ENCODE data around the gene NRIP2. TPM values are rescaled to one million over a fixed set of nuclear protein-coding genes. Genes with fewer than 3 reads are reported as not detected.
A peak's percentile ranks its signal among the peaks of the same experiment; 100 is the strongest.

NRIP2 gene
- total and polyA plus RNA-seq, 10 of the 15 experiments (the other 5 are each of a cell fraction or from before 2014, with no cell fraction given) = 0.04 to 0.83 (median 0.42) TPM; not detected in 7

DNA sequence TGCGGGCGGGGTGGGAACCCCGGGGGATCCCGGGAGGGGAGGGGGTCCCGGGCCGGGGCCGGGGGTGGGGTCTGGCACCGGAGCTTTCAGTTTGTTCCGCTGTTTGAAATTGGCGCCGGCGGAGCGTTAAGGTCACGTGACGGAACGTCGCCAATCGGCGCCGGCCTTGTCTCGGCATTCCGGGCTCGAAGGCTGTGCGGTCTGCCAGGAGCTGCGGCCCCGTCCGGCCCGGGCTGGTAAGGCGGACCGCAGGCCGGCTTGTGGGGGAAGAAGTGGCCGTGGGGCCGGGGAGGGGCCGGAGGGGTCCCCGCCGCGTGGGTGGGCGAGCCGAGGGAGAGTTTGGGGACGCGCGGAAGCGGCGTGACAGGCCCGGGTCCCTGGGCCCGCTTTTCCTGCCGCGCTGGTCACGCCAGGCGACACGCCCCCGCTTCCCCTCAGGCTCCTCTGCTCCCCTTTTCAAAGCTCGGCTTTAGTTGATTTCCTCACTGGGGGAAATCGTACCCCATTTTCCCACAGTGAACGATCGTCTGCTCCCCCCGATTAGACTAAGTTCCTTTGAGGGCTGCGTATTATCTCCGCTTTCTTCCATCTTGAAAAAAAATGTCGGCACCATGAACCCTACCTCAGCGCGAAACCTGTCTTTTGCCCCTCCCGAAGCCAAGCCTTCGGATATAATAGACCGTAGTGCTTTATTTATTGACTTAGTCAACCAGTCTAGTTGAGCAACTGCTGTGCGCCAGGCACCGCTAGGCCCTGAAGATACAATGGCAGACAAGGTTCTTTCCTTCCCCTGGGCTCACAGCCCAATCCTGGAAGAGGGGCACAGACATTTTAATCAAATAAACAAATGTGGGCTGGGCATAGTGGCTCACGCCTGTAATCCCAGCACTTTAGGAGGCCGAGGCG is 42.5 kb upstream of the NRIP2 start, which contains the start of the genes FOXM1 and RHNO1 (continued):
- TF ChIP-seq, protein P1, sequence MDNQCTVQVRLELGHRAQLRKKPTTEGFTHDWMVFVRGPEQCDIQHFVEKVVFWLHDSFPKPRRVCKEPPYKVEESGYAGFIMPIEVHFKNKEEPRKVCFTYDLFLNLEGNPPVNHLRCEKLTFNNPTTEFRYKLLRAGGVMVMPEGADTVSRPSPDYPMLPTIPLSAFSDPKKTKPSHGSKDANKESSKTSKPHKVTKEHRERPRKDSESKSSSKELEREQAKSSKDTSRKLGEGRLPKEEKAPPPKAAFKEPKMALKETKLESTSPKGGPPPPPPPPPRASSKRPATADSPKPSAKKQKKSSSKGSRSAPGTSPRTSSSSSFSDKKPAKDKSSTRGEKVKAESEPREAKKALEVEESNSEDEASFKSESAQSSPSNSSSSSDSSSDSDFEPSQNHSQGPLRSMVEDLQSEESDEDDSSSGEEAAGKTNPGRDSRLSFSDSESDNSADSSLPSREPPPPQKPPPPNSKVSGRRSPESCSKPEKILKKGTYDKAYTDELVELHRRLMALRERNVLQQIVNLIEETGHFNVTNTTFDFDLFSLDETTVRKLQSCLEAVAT (IDR thresholded peaks at IDR 0.05) = 0 out of 2 replicates have a peak, but pooled peaks have one; percentile 64
- TF ChIP-seq IKZF1 (conservative IDR thresholded peaks at IDR 0.05) (peak; percentile 68), LARP7 (IDR thresholded peaks at IDR 0.05) (peak; percentile 45; the same call in 1 of the 2 replicates), CBFB (IDR thresholded peaks at IDR 0.05; ENCODE audit: low read depth) (0 out of 2 replicates have a peak, but pooled peaks have one; percentile 23)

DNA sequence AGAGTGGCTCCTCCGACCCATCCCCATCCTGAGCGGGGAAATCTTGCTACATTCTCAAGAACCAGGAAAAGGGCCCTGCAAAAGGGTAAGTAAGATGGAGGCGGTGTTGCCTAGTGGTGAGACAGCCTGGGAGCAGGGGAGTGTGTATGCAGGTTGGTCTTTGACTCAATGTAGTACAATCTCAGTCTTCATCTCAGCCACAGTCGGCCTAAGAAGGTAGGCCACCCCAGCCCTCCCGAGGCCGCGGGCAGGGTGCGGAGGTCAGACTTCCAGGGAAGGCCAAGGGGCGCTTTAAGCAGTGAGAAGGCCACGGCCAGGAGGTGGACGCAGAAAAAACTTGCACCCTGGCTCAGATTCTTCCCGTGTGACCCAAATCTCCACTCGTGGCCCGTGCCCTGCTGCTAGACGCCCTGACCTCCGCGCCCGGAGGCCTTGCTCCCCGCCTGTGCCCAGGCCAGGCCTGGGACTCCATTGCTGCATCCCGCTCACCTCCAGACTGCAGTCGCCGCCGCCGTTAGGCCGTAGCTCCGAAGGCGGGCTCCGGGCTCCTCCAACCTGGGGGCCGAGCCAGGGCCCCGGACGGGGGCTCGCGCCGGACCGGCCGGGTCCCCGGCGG is 41.7 kb upstream of the NRIP2 start:
- ChIA-PET POLR2A (interaction anchor here (1.1 to 1.4 kb wide), 2 partner anchors 10 to 14 kb away, joined by 4 to 7 read pairs; partner anchors contain the start of gene TULP3), SMC1A (ENCODE audit: uncharacterized antibody, unreplicated experiment) (interaction anchor here (0.8 kb wide), 1 partner anchor 80 kb away, joined by 3 read pairs; no protein-coding TSS in a partner anchor), RAD21 (ENCODE audit: unreplicated experiment) (no interaction called here), CTCF (no interaction called here)
- TF ChIP-seq LARP7 (IDR thresholded peaks at IDR 0.05) (peak; percentile 35; the same call in 1 of the 2 replicates), PML (IDR thresholded peaks at IDR 0.05; ENCODE audit: low read length) (no peak), YY1 (IDR thresholded peaks at IDR 0.05; ENCODE audit: low read depth, low read length) (peak; percentile 2; the same call in 1 of the 2 replicates), HCFC1 (IDR thresholded peaks at IDR 0.05; ENCODE audit: low read length) (no peak), FOS (IDR thresholded peaks at IDR 0.05; ENCODE audit: borderline replicate concordance, extremely low read depth, insufficient read length) (no peak)
- TF ChIP-seq, protein P2, sequence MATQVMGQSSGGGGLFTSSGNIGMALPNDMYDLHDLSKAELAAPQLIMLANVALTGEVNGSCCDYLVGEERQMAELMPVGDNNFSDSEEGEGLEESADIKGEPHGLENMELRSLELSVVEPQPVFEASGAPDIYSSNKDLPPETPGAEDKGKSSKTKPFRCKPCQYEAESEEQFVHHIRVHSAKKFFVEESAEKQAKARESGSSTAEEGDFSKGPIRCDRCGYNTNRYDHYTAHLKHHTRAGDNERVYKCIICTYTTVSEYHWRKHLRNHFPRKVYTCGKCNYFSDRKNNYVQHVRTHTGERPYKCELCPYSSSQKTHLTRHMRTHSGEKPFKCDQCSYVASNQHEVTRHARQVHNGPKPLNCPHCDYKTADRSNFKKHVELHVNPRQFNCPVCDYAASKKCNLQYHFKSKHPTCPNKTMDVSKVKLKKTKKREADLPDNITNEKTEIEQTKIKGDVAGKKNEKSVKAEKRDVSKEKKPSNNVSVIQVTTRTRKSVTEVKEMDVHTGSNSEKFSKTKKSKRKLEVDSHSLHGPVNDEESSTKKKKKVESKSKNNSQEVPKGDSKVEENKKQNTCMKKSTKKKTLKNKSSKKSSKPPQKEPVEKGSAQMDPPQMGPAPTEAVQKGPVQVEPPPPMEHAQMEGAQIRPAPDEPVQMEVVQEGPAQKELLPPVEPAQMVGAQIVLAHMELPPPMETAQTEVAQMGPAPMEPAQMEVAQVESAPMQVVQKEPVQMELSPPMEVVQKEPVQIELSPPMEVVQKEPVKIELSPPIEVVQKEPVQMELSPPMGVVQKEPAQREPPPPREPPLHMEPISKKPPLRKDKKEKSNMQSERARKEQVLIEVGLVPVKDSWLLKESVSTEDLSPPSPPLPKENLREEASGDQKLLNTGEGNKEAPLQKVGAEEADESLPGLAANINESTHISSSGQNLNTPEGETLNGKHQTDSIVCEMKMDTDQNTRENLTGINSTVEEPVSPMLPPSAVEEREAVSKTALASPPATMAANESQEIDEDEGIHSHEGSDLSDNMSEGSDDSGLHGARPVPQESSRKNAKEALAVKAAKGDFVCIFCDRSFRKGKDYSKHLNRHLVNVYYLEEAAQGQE (IDR thresholded peaks at IDR 0.05; ENCODE audit: low read depth, low read length) = no peak
- H3K9ac ChIP-seq (ENCODE audit: control insufficient read depth, insufficient read depth, low read length) = peak overlapping the region; percentile 100
- in situ Hi-C loops (cut with MboI) = no loop called here
- BruUV-seq (replicated peaks) = no TSS peak
- H3K9me3 ChIP-seq (replicated peaks; ENCODE audit: control insufficient read depth, insufficient read depth, low read length) = no peaks in the 10 kb centered on the region
- FAIRE-seq = no peak
- intact Hi-C loops (cut with micrococcal nuclease; ENCODE audit: unreplicated experiment) = loop anchor here (2.0 kb wide), 1 partner anchor 64 kb away; the partner anchor contains the start of gene ITFG2
- peaks cover 0 to 5% of the 10 kb centered on the region in 2 experiments; a peak in 2 of 4 replicates for H3K36me3 ChIP-seq (ENCODE audit: control insufficient read depth in 2 of 2, insufficient read depth in 2 of 2, low read length in 1 of 2)
- peaks cover 11% of the 10 kb centered on the region for H3K4me1 ChIP-seq (ENCODE audit: control insufficient read depth, insufficient read depth, low read length)
- peaks cover 74% of the 10 kb centered on the region for H3K79me2 ChIP-seq (ENCODE audit: control insufficient read depth, insufficient read depth, low read length)
- peak overlapping the region; percentile 98 for H3K27ac ChIP-seq (ENCODE audit: control insufficient read depth, insufficient read depth)
- no peaks in the 10 kb centered on the region for H3K27me3 ChIP-seq (replicated peaks in 1 of 2; ENCODE audit: control insufficient read depth in 2 of 2, insufficient read depth in 2 of 2, low read length in 1 of 2)
- H3K4me2 ChIP-seq (ENCODE audit: control insufficient read depth, insufficient read depth) = peak overlapping the region; percentile 92
- WGBS (ENCODE audit: insufficient coverage, insufficient replicate concordance, low lambda C conversion rate, missing lambda C conversion rate) = 0% methylated on average over 34 of the region's 38 CpGs
- peak overlapping the region; percentile 93 for H3K4me3 ChIP-seq
- H2AFZ ChIP-seq (ENCODE audit: control insufficient read depth, low read depth, low read length) = peak overlapping the region; percentile 85
- DNase-seq (ENCODE audit: low read depth, low spot score) = no peak
- H4K20me1 ChIP-seq (ENCODE audit: control insufficient read depth, insufficient read depth) = no peaks in the 10 kb centered on the region
- ATAC-seq = peak; percentile 69
